T-helper 2 cell (primary cell): ENCODE data around the gene KLF3.
A peak's percentile ranks its signal among the peaks of the same experiment; 100 is the strongest.

Experiments
- DNase-seq, 5 experiments: peaks; one replicate each; pipeline versions ENCODE4 v3.0.0 to v3.0.0-alpha.2; 2012 to 2022

KLF3 gene

GRCh38 chr4:38674258-38675144 lies 10.5 kb downstream of the KLF3 start:
- peak in 1 of 5 experiments; percentile 36 for DNase-seq

GRCh38 chr4:38675146-38676121 lies 11.4 kb downstream of the KLF3 start:
- peak; percentile 31 to 83 (median 70) for DNase-seq

- DNase-seq = no peak
Measured at GRCh38 chr4:38676986-38677385, 13.0 kb downstream of the KLF3 start.

- peak in 1 of 5 experiments; percentile 74 for DNase-seq
Measured at GRCh38 chr4:38677441-38677840, 13.4 kb downstream of the KLF3 start.

GRCh38 chr4:38678078-38678477 lies 14.1 kb downstream of the KLF3 start:
- no peak for DNase-seq

- no peak for DNase-seq
Measured at GRCh38 chr4:38679921-38680320, 15.9 kb downstream of the KLF3 start.

GRCh38 chr4:38681281-38681991 lies 17.4 kb downstream of the KLF3 start:
- no peak for DNase-seq

GRCh38 chr4:38682336-38682735 lies 18.3 kb downstream of the KLF3 start:
- DNase-seq = no peak

- no peak for DNase-seq
Measured at GRCh38 chr4:38683276-38683675, 19.3 kb downstream of the KLF3 start.

GRCh38 chr4:38684271-38684670 lies 20.3 kb downstream of the KLF3 start:
- DNase-seq = peak in 1 of 5 experiments; percentile 83

GRCh38 chr4:38684951-38685844 lies 21.2 kb downstream of the KLF3 start:
- DNase-seq = no peak

GRCh38 chr4:38686682-38687081 lies 22.7 kb downstream of the KLF3 start:
- DNase-seq = no peak

- DNase-seq = peak in 1 of 5 experiments; percentile 69
Measured at GRCh38 chr4:38687571-38688011, 23.6 kb downstream of the KLF3 start.

GRCh38 chr4:38688676-38689355 lies 24.8 kb downstream of the KLF3 start:
- DNase-seq = no peak

GRCh38 chr4:38691251-38692008 lies 27.4 kb downstream of the KLF3 start:
- no peak for DNase-seq

GRCh38 chr4:38692421-38692820 lies 28.4 kb downstream of the KLF3 start:
- DNase-seq = no peak

GRCh38 chr4:38693569-38693968 lies 29.6 kb downstream of the KLF3 start:
- no peak for DNase-seq

GRCh38 chr4:38694330-38694729 lies 30.3 kb downstream of the KLF3 start:
- DNase-seq = no peak

GRCh38 chr4:38695809-38696208 lies 31.8 kb downstream of the KLF3 start:
- DNase-seq = no peak

- no peak for DNase-seq
Measured at GRCh38 chr4:38696697-38697096, 32.7 kb downstream of the KLF3 start.
